ENCODE measurements around the gene EFHD2.

- TF ChIP-seq POLR2A (IDR thresholded peaks at IDR 0.05) (no peak), CTCF (IDR thresholded peaks at IDR 0.05) (no peak)
These were observed 16.0 kb upstream of the EFHD2 start for GRCh38 chr1:15393475-15394257.
